Measurements from ENCODE around the gene STK40. TPM values are rescaled to one million over a fixed set of nuclear protein-coding genes. Genes with fewer than 3 reads are reported as not detected.

STK40 gene
- total RNA-seq, 1 experiment from 2014 or later = 26.2 TPM

- H3K36me3 Mint-ChIP-seq (ENCODE audit: insufficient read depth in 1 of 3, low read depth in 3 of 3) = peaks cover 0 to 3% (median 0%) of the 10 kb centered on the region in 3 experiments; a peak in 1 of 7 replicates
- Histone ChIP-seq H2BK12ac (ENCODE audit: insufficient read length, low read depth, low read length) (no peak overlapping the region), H2AFZ (ENCODE audit: low read length) (no peak overlapping the region), H3K23ac (ENCODE audit: insufficient read length, low read depth, low read length) (no peak overlapping the region), H3T11ph (ENCODE audit: low read length) (no peak overlapping the region), H2AK5ac (ENCODE audit: insufficient read length, low read length) (no peak overlapping the region), H2BK120ac (ENCODE audit: low read depth, low read length, poor library complexity, severe bottlenecking) (no peak overlapping the region), H3K9me3 (ENCODE audit: control insufficient read depth, low read depth, low read length) (no peaks in the 10 kb centered on the region), H3K4me2 (ENCODE audit: insufficient read depth, insufficient read length, low read length) (no peak overlapping the region), H4K8ac (replicated peaks; ENCODE audit: insufficient read length, low read depth, low read length) (no peak overlapping the region), H3K14ac (ENCODE audit: insufficient read depth, low read length) (no peak overlapping the region), H3K27me3 (ENCODE audit: insufficient read depth, low read length) (no peaks in the 10 kb centered on the region), H2BK15ac (ENCODE audit: low read depth, low read length) (no peak overlapping the region), H4K20me1 (ENCODE audit: control insufficient read depth, insufficient read depth, insufficient read length) (no peaks in the 10 kb centered on the region), H3K56ac (ENCODE audit: insufficient read length, low read depth, low read length) (no peak overlapping the region), H3K4ac (ENCODE audit: low read depth, low read length) (no peak overlapping the region), H2BK5ac (ENCODE audit: insufficient read length, low read length) (no peak overlapping the region), H3K79me1 (ENCODE audit: insufficient read depth, low read depth, low read length, poor library complexity, severe bottlenecking) (no peaks in the 10 kb centered on the region), H4K5ac (ENCODE audit: insufficient read length, low read depth, low read length) (no peak overlapping the region), H2BK20ac (ENCODE audit: low read depth, low read length, poor library complexity, severe bottlenecking) (no peak overlapping the region), H4K91ac (ENCODE audit: insufficient read length, low read depth, low read length) (no peak overlapping the region), H3K4me1 (ENCODE audit: insufficient read depth, low read length) (no peaks in the 10 kb centered on the region), H3K79me2 (ENCODE audit: insufficient read depth, low read length) (no peaks in the 10 kb centered on the region), H3K18ac (ENCODE audit: insufficient read length, low read depth, low read length) (no peak overlapping the region), H3K9ac (ENCODE audit: extremely low read depth, insufficient read length, low read length) (no peak overlapping the region), H3K23me2 (ENCODE audit: insufficient read length, low read depth, low read length, poor library complexity, severe bottlenecking) (peaks cover 3% of the 10 kb centered on the region), H3K27ac (ENCODE audit: insufficient read length, low read depth, low read length) (no peak overlapping the region)
- H3K27ac Mint-ChIP-seq = 0 out of 7 replicates have a peak overlapping the region, but pooled peaks of 2 of the 3 experiments have one; percentile 11 to 45
- no peaks in the 10 kb centered on the region for H3K27me3 Mint-ChIP-seq (ENCODE audit: low read depth)
- no peak overlapping the region; a peak in 1 of 5 replicates for H3K4me3 Mint-ChIP-seq
- TF ChIP-seq CTCF (conservative IDR thresholded peaks at IDR 0.05) = no peak
- no peaks in the 10 kb centered on the region; a peak in 1 of 5 replicates for H3K9me3 Mint-ChIP-seq
- WGBS (ENCODE audit: extremely low coverage, insufficient read length, low lambda C conversion rate) = no CpG with 5 or more reads among the region's 5 CpGs
- DNase-seq = no peak
- H3K4me1 Mint-ChIP-seq = peaks cover 9 to 10% of the 10 kb centered on the region in 2 experiments
Observed at GRCh38 chr1:36420409-36420808, 34.7 kb upstream of the STK40 start.

Data from H9 (cell line).